H1 (cell line): Measurements from ENCODE around the gene ZNF773. TPM values are rescaled to one million over a fixed set of nuclear protein-coding genes. Genes with fewer than 3 reads are reported as not detected.

Experiments used
- ATF3 ChIP-seq: IDR thresholded peaks from 2 replicates; pipeline ENCODE4 v1.6.1; 2011; ENCODE audit warnings: low read depth, mild to moderate bottlenecking, low read length; ENCODE audit not compliant: insufficient read depth
- polyA plus RNA-seq, 7 experiments: library from polyadenylated mRNA; depleted of rRNA in 3 of 7; stranded (reverse) in 5 of 7; unstranded in 2 of 7; fragments of >200 nt in 5 of 7; fragments of 200-250 nt in 2 of 7; gene quantifications; 1 replicate in 5 of 7; 2 replicates in 1 of 7; 4 replicates in 1 of 7; pipeline versions ENCODE4 v1.2.1 to v1.2.3, GENCODE V29; 2011 to 2013; ENCODE audit warnings: missing spikeins in 2 of 7, mixed read lengths in 2 of 7
- total RNA-seq: library from RNA; stranded (reverse); fragmentation: NEBNext Ultra II Directional; extraction: Animal tissue kit (Norgen Biotek cat#: 25700); gene quantifications from 2 replicates; pipeline ENCODE4 v1.2.1, GENCODE V29; 2021

Gene ZNF773
- total and polyA plus RNA-seq, 2 of the 8 experiments (the other 6 are each of a cell fraction or from before 2014, with no cell fraction given): 4.2 to 8.3 TPM

GRCh38 chr19:57499680-57500395, at the start of gene ZNF773 (continued):
- TF ChIP-seq ATF3: 0 out of 2 replicates have a peak, but pooled peaks have one; percentile 2
- TF ChIP-seq, all 59 proteins: peak for 13; not testable (repeated sequence) for 46
